Osteocyte (in vitro differentiated cells): ENCODE measurements around the gene NPDC1. TPM values are rescaled to one million over a fixed set of nuclear protein-coding genes. Genes with fewer than 3 reads are reported as not detected.
A peak's percentile ranks its signal among the peaks of the same experiment; 100 is the strongest.

Source experiments
- DNase-seq: peaks from one replicate; pipeline ENCODE4 v3.0.0; 2021; ENCODE audit warnings: mixed read lengths; ENCODE audit not compliant: unreplicated experiment; ENCODE audit errors: extremely low spot score
- H3K27ac Mint-ChIP-seq: one replicate; pipeline ENCODE4 v1.8.0; 2021; ENCODE audit warnings: mild to moderate bottlenecking, mixed read lengths; ENCODE audit not compliant: unreplicated experiment
- H3K27me3 Mint-ChIP-seq: one replicate; pipeline ENCODE4 v1.8.0; 2021; ENCODE audit warnings: mixed read lengths; ENCODE audit not compliant: unreplicated experiment
- H3K36me3 Mint-ChIP-seq: one replicate; pipeline ENCODE4 v1.8.0; 2021; ENCODE audit warnings: mixed read lengths; ENCODE audit not compliant: unreplicated experiment
- H3K4me1 Mint-ChIP-seq: one replicate; pipeline ENCODE4 v1.8.0; 2021; ENCODE audit warnings: mixed read lengths; ENCODE audit not compliant: unreplicated experiment
- H3K4me3 Mint-ChIP-seq: one replicate; pipeline ENCODE4 v1.8.0; 2021; ENCODE audit warnings: mild to moderate bottlenecking, moderate library complexity, mixed read lengths; ENCODE audit not compliant: unreplicated experiment
- H3K9me3 Mint-ChIP-seq: one replicate; pipeline ENCODE4 v1.8.0; 2021; ENCODE audit warnings: mixed read lengths; ENCODE audit not compliant: unreplicated experiment
- CTCF ChIP-seq: fragments of 200-600 bp; sonication (generic); IDR thresholded peaks from 2 replicates; pipeline ENCODE4 v1.5.0; 2021; ENCODE audit warnings: antibody characterized with exemption, mild to moderate bottlenecking, moderate library complexity
- total RNA-seq: library from RNA; stranded (reverse); gene quantifications from 2 replicates; pipeline ENCODE4 v1.2.1, GENCODE V29; 2021

NPDC1 gene
- total RNA-seq, 1 donor from 2014 or later, result 91.0 TPM

GRCh38 chr9:137001857-137002645 lies 43.9 kb downstream of the NPDC1 start:
- no peak for DNase-seq
- no peak overlapping the region for H3K4me3 Mint-ChIP-seq
- TF ChIP-seq CTCF, result no peak
- H3K4me1 Mint-ChIP-seq, result peaks cover 35% of the 10 kb centered on the region
- H3K27me3 Mint-ChIP-seq, result no peaks in the 10 kb centered on the region
- no peak overlapping the region for H3K27ac Mint-ChIP-seq
- no peaks in the 10 kb centered on the region for H3K9me3 Mint-ChIP-seq
- no peaks in the 10 kb centered on the region for H3K36me3 Mint-ChIP-seq

GRCh38 chr9:137000177-137000930 lies 45.6 kb downstream of the NPDC1 start:
- Mint-ChIP-seq H3K9me3 (no peaks in the 10 kb centered on the region), H3K36me3 (no peaks in the 10 kb centered on the region), H3K4me1 (peaks cover 39% of the 10 kb centered on the region), H3K27me3 (no peaks in the 10 kb centered on the region), H3K4me3 (no peak overlapping the region), H3K27ac (peak overlapping the region; percentile 74)
- no peak for DNase-seq
- no peak for TF ChIP-seq CTCF

- Mint-ChIP-seq H3K9me3 (no peaks in the 10 kb centered on the region), H3K27me3 (no peaks in the 10 kb centered on the region), H3K36me3 (no peaks in the 10 kb centered on the region), H3K27ac (peak overlapping the region; percentile 59), H3K4me1 (peaks cover 45% of the 10 kb centered on the region), H3K4me3 (no peak overlapping the region)
- peak; percentile 20 for TF ChIP-seq CTCF
- DNase-seq, result no peak
Observed at GRCh38 chr9:136997830-136998234, 48.1 kb downstream of the NPDC1 start.

GRCh38 chr9:136997371-136997770 lies 48.6 kb downstream of the NPDC1 start:
- Mint-ChIP-seq H3K27me3 (no peaks in the 10 kb centered on the region), H3K4me1 (peaks cover 45% of the 10 kb centered on the region), H3K4me3 (no peak overlapping the region), H3K9me3 (no peaks in the 10 kb centered on the region), H3K36me3 (no peaks in the 10 kb centered on the region), H3K27ac (peak overlapping the region; percentile 59)
- DNase-seq, result no peak
- TF ChIP-seq CTCF, result no peak
